ENCODE data around the gene ACADS. TPM values are rescaled to one million over a fixed set of nuclear protein-coding genes. Genes with fewer than 3 reads are reported as not detected.

The ACADS gene
- 7.7 TPM for total RNA-seq (ENCODE audit: insufficient read depth, low replicate concordance)

- peak; percentile 87 for DNase-seq (ENCODE audit: low spot score)
These were observed at the start of gene ACADS for GRCh38 chr12:120725659-120726509. Gene ACADS (plus strand): TSS chr12:120725826. CDS start chr12:120725886, 60 bp downstream.

GRCh38 chr12:120677765-120678473 is 47.7 kb upstream of the ACADS start:
- DNase-seq (ENCODE audit: low spot score) = no peak

GRCh38 chr12:120678572-120678971 is 47.1 kb upstream of the ACADS start:
- no peak for DNase-seq (ENCODE audit: low spot score)

- DNase-seq (ENCODE audit: low spot score) = no peak
These were observed 45.4 kb upstream of the ACADS start for GRCh38 chr12:120680165-120680738.

GRCh38 chr12:120684523-120684932 is 41.1 kb upstream of the ACADS start:
- no peak for DNase-seq (ENCODE audit: low spot score)

- no peak for DNase-seq (ENCODE audit: low spot score)
These were observed 40.1 kb upstream of the ACADS start for GRCh38 chr12:120685522-120685921.

- peak; percentile 99 for DNase-seq (ENCODE audit: low spot score)
These were observed 39.4 kb upstream of the ACADS start for GRCh38 chr12:120686151-120686689.

- peak; percentile 99 for DNase-seq (ENCODE audit: low spot score)
These were observed 38.7 kb upstream of the ACADS start, which contains the start of gene MLEC for GRCh38 chr12:120686690-120687577. Gene MLEC (plus strand): TSS chr12:120687149. CDS start chr12:120687297, 148 bp downstream.

- DNase-seq (ENCODE audit: low spot score) = no peak
These were observed 37.9 kb upstream of the ACADS start for GRCh38 chr12:120687578-120688289.

GRCh38 chr12:120688527-120689071 is 37.0 kb upstream of the ACADS start:
- DNase-seq (ENCODE audit: low spot score) = peak; percentile 50

GRCh38 chr12:120689397-120690082 is 36.1 kb upstream of the ACADS start:
- no peak for DNase-seq (ENCODE audit: low spot score)

GRCh38 chr12:120690083-120690450 is 35.6 kb upstream of the ACADS start:
- DNase-seq (ENCODE audit: low spot score) = no peak

GRCh38 chr12:120690978-120691377 is 34.6 kb upstream of the ACADS start:
- no peak for DNase-seq (ENCODE audit: low spot score)

- DNase-seq (ENCODE audit: low spot score) = no peak
These were observed 33.0 kb upstream of the ACADS start for GRCh38 chr12:120692524-120693033.

- DNase-seq (ENCODE audit: low spot score) = no peak
These were observed 31.8 kb upstream of the ACADS start for GRCh38 chr12:120693848-120694247.

GRCh38 chr12:120696626-120697025 is 29.0 kb upstream of the ACADS start:
- no peak for DNase-seq (ENCODE audit: low spot score)

GRCh38 chr12:120697344-120697743 is 28.3 kb upstream of the ACADS start:
- DNase-seq (ENCODE audit: low spot score) = no peak

- DNase-seq (ENCODE audit: low spot score) = no peak
These were observed 27.0 kb upstream of the ACADS start for GRCh38 chr12:120698665-120699064.

GRCh38 chr12:120699553-120699952 is 26.1 kb upstream of the ACADS start:
- no peak for DNase-seq (ENCODE audit: low spot score)
